ENCODE data around the gene XKRX.

- no peak for TF ChIP-seq EZH2 (IDR thresholded peaks at IDR 0.05)
- no peak for TF ChIP-seq EZH2phosphoT487 (IDR thresholded peaks at IDR 0.05)
- no peak for TF ChIP-seq CTCF (IDR thresholded peaks at IDR 0.05)
These were observed 13.2 kb downstream of the XKRX start for GRCh38 chrX:100915562-100915961.

Measured in neural progenitor cell (in vitro differentiated cells).